SK-N-SH treated with all-trans-retinoic acid at 6 μM for 48 hours (cell line): ENCODE results near the gene ERCC2.

Experiments used
- ATAC-seq: fragments of 200-7000 bp; cut with Tn5 transposase; 3 replicates; pipeline ENCODE4 v1.9.1; 2020; ENCODE audit warnings: mild to moderate bottlenecking, moderate library complexity
- ARNTL ChIP-seq: fragments of 450-650 bp; formaldehyde crosslinking; IDR thresholded peaks from 2 replicates; pipeline ENCODE4 v1.5.0; 2020; ENCODE audit warnings: low read depth, mild to moderate bottlenecking, moderate library complexity, borderline replicate concordance
- BACH2 ChIP-seq: fragments of 250-450 bp; sonication (Bioruptor Pico); IDR thresholded peaks from 2 replicates; pipeline ENCODE4 v1.9.0; 2021; ENCODE audit warnings: mild to moderate bottlenecking, borderline replicate concordance
- CSDC2 ChIP-seq: fragments of 250-450 bp; sonication (Bioruptor Pico); IDR thresholded peaks from 2 replicates; pipeline ENCODE4 v1.5.0; 2020; ENCODE audit warnings: mild to moderate bottlenecking, moderate library complexity
- ESRRG ChIP-seq: fragments of 250-450 bp; sonication (Bioruptor Pico); IDR thresholded peaks from 2 replicates; pipeline ENCODE4 v1.6.1; 2021; ENCODE audit warnings: mild to moderate bottlenecking
- GLIS3 ChIP-seq: fragments of 250-450 bp; sonication (Bioruptor Pico); IDR thresholded peaks from 2 replicates; pipeline ENCODE4 v1.5.0; 2020; ENCODE audit warnings: mild to moderate bottlenecking, moderate library complexity
- ISL1 ChIP-seq: fragments of 250-450 bp; sonication (Bioruptor Pico); IDR thresholded peaks from 2 replicates; pipeline ENCODE4 v2.1.2; 2022; ENCODE audit warnings: mild to moderate bottlenecking, moderate library complexity
- PPARA ChIP-seq: fragments of 250-450 bp; sonication (Bioruptor Pico); IDR thresholded peaks from 2 replicates; pipeline ENCODE4 v1.5.0; 2020; ENCODE audit warnings: mild to moderate bottlenecking, borderline replicate concordance
- RARB ChIP-seq: fragments of 250-450 bp; sonication (Bioruptor Pico); IDR thresholded peaks from 2 replicates; pipeline ENCODE4 v1.8.0; 2021; ENCODE audit warnings: mild to moderate bottlenecking, moderate library complexity
- TCF4 ChIP-seq: fragments of 250-450 bp; sonication (Bioruptor Pico); IDR thresholded peaks from 2 replicates; pipeline ENCODE4 v1.8.0; 2021; ENCODE audit warnings: mild to moderate bottlenecking, moderate library complexity, borderline replicate concordance
- TOX ChIP-seq: fragments of 250-450 bp; sonication (Bioruptor Pico); IDR thresholded peaks from 2 replicates; pipeline ENCODE4 v1.8.0; 2021; ENCODE audit warnings: mild to moderate bottlenecking, moderate library complexity, borderline replicate concordance
- ZC3H10 ChIP-seq: fragments of 250-450 bp; sonication (Bioruptor Pico); IDR thresholded peaks from 2 replicates; pipeline ENCODE4 v1.5.1; 2021; ENCODE audit warnings: mild to moderate bottlenecking, moderate library complexity
- ZFP3 ChIP-seq: fragments of 250-450 bp; sonication (Bioruptor Pico); IDR thresholded peaks from 2 replicates; pipeline ENCODE4 v1.5.0; 2020; ENCODE audit warnings: mild to moderate bottlenecking, moderate library complexity
- ZFP30 ChIP-seq: fragments of 450-650 bp; formaldehyde crosslinking; IDR thresholded peaks from 2 replicates; pipeline ENCODE4 v1.5.0; 2022; ENCODE audit warnings: mild to moderate bottlenecking, moderate library complexity
- ZNF565 ChIP-seq: fragments of 450-650 bp; formaldehyde crosslinking; conservative IDR thresholded peaks from 2 replicates; pipeline ENCODE4 v1.5.0; 2020; ENCODE audit warnings: low read depth, mild to moderate bottlenecking, moderate library complexity
- ZNF70 ChIP-seq: fragments of 450-650 bp; formaldehyde crosslinking; IDR thresholded peaks from 2 replicates; pipeline ENCODE4 v1.5.0; 2020; ENCODE audit warnings: mild to moderate bottlenecking, moderate library complexity
- ZNF8 ChIP-seq: fragments of 450-650 bp; formaldehyde crosslinking; IDR thresholded peaks from 2 replicates; pipeline ENCODE4 v1.5.0; 2020; ENCODE audit warnings: mild to moderate bottlenecking, moderate library complexity
- TF ChIP-seq, protein P1 (sequence below): fragments of 250-450 bp; sonication (Bioruptor Pico); IDR thresholded peaks from 2 replicates; pipeline ENCODE4 v1.8.0; 2020; ENCODE audit warnings: mild to moderate bottlenecking, moderate library complexity, borderline replicate concordance
- TF ChIP-seq, protein P2 (sequence below): fragments of 250-450 bp; sonication (Bioruptor Pico); IDR thresholded peaks from 2 replicates; pipeline ENCODE4 v1.5.1; 2020; ENCODE audit warnings: low read depth, mild to moderate bottlenecking, moderate library complexity
- TF ChIP-seq, protein P3 (sequence below): fragments of 250-450 bp; sonication (Bioruptor Pico); IDR thresholded peaks from 2 replicates; pipeline ENCODE4 v1.8.0; 2021; ENCODE audit warnings: low read depth, mild to moderate bottlenecking, moderate library complexity, borderline replicate concordance
- TF ChIP-seq, protein P4 (sequence below): fragments of 250-450 bp; sonication (Bioruptor Pico); IDR thresholded peaks from 2 replicates; pipeline ENCODE4 v1.5.0; 2020; ENCODE audit warnings: mild to moderate bottlenecking, moderate library complexity
- TF ChIP-seq, protein P5 (sequence below): fragments of 250-450 bp; sonication (Bioruptor Pico); IDR thresholded peaks from 2 replicates; pipeline ENCODE4 v1.5.1; 2021; ENCODE audit warnings: mild to moderate bottlenecking, moderate library complexity

ERCC2 gene

DNA sequence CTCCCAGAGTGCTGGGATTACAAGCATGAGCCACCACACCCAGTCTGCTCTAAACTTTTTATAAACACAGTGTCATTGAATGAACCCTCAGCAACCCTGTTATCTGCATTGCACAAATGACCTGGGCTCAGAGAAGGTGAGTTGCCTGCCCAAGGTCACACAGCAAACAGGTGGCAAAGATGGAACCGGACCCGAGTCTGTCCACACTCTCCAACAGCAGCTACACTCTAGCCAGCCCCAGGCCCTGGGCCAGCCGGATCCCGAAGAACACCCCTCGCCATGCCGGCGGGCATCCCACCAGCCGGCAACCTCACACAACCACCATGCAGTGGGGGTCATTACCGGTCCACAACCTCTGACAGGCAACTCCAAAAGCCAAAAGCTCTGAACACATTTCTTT, 14.5 kb downstream of the ERCC2 start (continued):
- TF ChIP-seq CSDC2 (CRISPR knock-in tag) = no peak

DNA sequence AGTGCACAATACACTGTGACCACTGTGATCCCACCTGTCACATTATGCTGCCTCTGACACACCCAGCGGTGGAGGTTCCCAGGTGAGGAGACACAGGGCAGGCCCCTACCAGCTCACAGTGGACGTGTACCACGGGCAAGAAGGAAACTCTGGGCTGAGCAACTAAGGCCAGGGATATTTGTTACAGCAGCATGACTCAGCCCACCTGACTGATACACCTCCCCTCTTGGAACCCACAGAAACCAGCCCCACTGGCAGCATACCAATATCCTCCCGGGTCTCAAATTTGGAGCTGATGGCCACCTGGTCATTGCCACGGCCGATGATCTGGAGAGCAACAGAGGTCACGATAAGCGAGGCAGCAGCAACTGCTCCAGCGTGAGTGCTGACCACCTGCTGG, 15.0 kb downstream of the ERCC2 start:
- ATAC-seq = no peak
- TF ChIP-seq ZNF8 (CRISPR knock-in tag) (no peak), ZNF70 (CRISPR knock-in tag) (no peak), GLIS3 (CRISPR knock-in tag) (no peak), TOX (CRISPR knock-in tag) (no peak), ZFP30 (no peak), PPARA (CRISPR knock-in tag) (no peak), BACH2 (no peak), TCF4 (CRISPR knock-in tag) (no peak), ISL1 (no peak), ARNTL (CRISPR knock-in tag) (no peak), ZC3H10 (CRISPR knock-in tag) (no peak), CSDC2 (CRISPR knock-in tag) (no peak), RARB (CRISPR knock-in tag) (no peak)
- TF ChIP-seq, protein P1, sequence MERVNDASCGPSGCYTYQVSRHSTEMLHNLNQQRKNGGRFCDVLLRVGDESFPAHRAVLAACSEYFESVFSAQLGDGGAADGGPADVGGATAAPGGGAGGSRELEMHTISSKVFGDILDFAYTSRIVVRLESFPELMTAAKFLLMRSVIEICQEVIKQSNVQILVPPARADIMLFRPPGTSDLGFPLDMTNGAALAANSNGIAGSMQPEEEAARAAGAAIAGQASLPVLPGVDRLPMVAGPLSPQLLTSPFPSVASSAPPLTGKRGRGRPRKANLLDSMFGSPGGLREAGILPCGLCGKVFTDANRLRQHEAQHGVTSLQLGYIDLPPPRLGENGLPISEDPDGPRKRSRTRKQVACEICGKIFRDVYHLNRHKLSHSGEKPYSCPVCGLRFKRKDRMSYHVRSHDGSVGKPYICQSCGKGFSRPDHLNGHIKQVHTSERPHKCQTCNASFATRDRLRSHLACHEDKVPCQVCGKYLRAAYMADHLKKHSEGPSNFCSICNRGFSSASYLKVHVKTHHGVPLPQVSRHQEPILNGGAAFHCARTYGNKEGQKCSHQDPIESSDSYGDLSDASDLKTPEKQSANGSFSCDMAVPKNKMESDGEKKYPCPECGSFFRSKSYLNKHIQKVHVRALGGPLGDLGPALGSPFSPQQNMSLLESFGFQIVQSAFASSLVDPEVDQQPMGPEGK (CRISPR knock-in tag) = no peak

DNA sequence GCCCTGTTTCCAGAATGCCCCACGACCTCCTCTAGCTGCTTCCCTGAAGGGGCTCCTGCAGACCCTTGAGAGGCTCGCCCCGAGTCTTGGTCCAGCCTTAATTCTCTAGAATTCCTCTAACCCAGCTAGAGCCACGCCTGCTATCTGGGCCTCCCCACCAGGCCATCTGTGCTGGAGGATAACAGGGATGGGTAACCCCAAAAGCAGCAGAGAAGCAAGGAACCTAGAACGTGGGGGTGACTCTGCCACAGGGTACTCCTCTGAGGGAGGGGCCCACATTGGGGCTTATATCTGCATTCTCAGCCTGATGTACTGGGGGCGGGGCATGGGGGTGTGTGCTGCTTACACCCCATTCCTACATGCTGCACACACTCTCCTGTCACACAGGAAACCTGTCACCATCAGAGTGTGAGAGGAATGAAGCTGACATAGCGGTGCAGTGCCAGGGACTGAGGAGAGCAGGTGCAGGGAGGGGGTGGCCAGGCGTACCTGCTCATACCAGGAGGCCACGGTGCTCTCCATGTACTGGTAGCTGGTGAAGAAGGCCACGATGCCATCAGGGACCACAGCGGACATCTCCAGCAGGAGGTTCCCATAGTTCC, 16.0 kb downstream of the ERCC2 start:
- no peak for ATAC-seq
- no peak for TF ChIP-seq ZFP30
- TF ChIP-seq, protein P2, sequence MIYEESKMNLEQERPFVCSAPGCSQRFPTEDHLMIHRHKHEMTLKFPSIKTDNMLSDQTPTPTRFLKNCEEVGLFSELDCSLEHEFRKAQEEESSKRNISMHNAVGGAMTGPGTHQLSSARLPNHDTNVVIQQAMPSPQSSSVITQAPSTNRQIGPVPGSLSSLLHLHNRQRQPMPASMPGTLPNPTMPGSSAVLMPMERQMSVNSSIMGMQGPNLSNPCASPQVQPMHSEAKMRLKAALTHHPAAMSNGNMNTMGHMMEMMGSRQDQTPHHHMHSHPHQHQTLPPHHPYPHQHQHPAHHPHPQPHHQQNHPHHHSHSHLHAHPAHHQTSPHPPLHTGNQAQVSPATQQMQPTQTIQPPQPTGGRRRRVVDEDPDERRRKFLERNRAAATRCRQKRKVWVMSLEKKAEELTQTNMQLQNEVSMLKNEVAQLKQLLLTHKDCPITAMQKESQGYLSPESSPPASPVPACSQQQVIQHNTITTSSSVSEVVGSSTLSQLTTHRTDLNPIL (CRISPR knock-in tag) = no peak
- TF ChIP-seq, protein P3, sequence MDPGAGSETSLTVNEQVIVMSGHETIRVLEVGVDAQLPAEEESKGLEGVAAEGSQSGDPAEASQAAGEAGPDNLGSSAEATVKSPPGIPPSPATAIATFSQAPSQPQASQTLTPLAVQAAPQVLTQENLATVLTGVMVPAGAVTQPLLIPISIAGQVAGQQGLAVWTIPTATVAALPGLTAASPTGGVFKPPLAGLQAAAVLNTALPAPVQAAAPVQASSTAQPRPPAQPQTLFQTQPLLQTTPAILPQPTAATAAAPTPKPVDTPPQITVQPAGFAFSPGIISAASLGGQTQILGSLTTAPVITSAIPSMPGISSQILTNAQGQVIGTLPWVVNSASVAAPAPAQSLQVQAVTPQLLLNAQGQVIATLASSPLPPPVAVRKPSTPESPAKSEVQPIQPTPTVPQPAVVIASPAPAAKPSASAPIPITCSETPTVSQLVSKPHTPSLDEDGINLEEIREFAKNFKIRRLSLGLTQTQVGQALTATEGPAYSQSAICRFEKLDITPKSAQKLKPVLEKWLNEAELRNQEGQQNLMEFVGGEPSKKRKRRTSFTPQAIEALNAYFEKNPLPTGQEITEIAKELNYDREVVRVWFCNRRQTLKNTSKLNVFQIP = no peak
- TF ChIP-seq TOX (CRISPR knock-in tag) = no peak
- no peak for TF ChIP-seq CSDC2 (CRISPR knock-in tag)
- TF ChIP-seq, protein P1 (CRISPR knock-in tag) = no peak
- TF ChIP-seq, protein P4, sequence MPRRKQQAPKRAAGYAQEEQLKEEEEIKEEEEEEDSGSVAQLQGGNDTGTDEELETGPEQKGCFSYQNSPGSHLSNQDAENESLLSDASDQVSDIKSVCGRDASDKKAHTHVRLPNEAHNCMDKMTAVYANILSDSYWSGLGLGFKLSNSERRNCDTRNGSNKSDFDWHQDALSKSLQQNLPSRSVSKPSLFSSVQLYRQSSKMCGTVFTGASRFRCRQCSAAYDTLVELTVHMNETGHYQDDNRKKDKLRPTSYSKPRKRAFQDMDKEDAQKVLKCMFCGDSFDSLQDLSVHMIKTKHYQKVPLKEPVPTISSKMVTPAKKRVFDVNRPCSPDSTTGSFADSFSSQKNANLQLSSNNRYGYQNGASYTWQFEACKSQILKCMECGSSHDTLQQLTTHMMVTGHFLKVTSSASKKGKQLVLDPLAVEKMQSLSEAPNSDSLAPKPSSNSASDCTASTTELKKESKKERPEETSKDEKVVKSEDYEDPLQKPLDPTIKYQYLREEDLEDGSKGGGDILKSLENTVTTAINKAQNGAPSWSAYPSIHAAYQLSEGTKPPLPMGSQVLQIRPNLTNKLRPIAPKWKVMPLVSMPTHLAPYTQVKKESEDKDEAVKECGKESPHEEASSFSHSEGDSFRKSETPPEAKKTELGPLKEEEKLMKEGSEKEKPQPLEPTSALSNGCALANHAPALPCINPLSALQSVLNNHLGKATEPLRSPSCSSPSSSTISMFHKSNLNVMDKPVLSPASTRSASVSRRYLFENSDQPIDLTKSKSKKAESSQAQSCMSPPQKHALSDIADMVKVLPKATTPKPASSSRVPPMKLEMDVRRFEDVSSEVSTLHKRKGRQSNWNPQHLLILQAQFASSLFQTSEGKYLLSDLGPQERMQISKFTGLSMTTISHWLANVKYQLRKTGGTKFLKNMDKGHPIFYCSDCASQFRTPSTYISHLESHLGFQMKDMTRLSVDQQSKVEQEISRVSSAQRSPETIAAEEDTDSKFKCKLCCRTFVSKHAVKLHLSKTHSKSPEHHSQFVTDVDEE (CRISPR knock-in tag) = no peak
- TF ChIP-seq RARB (CRISPR knock-in tag) = no peak
- no peak for TF ChIP-seq ISL1
- TF ChIP-seq TCF4 (CRISPR knock-in tag) = no peak
- no peak for TF ChIP-seq ZC3H10 (CRISPR knock-in tag)
- TF ChIP-seq ZNF8 (CRISPR knock-in tag) = no peak
- TF ChIP-seq, protein P5, sequence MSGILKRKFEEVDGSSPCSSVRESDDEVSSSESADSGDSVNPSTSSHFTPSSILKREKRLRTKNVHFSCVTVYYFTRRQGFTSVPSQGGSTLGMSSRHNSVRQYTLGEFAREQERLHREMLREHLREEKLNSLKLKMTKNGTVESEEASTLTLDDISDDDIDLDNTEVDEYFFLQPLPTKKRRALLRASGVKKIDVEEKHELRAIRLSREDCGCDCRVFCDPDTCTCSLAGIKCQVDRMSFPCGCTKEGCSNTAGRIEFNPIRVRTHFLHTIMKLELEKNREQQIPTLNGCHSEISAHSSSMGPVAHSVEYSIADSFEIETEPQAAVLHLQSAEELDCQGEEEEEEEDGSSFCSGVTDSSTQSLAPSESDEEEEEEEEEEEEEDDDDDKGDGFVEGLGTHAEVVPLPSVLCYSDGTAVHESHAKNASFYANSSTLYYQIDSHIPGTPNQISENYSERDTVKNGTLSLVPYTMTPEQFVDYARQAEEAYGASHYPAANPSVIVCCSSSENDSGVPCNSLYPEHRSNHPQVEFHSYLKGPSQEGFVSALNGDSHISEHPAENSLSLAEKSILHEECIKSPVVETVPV (CRISPR knock-in tag) = no peak
- TF ChIP-seq ESRRG = no peak
- no peak for TF ChIP-seq ZFP3 (CRISPR knock-in tag)
- TF ChIP-seq BACH2 = no peak
- no peak for TF ChIP-seq GLIS3 (CRISPR knock-in tag)
- TF ChIP-seq ZNF565 (CRISPR knock-in tag) = no peak
- TF ChIP-seq ZNF70 (CRISPR knock-in tag) = no peak
